HG03460 (cell line): Measurements from ENCODE around the gene PRLR.

ENCODE experiments used
- ATAC-seq: cut with Tn5 transposase; IDR thresholded peaks from one replicate; pipeline ENCODE4 v1.9.1; 2021; ENCODE audit not compliant: unreplicated experiment

PRLR gene

DNA sequence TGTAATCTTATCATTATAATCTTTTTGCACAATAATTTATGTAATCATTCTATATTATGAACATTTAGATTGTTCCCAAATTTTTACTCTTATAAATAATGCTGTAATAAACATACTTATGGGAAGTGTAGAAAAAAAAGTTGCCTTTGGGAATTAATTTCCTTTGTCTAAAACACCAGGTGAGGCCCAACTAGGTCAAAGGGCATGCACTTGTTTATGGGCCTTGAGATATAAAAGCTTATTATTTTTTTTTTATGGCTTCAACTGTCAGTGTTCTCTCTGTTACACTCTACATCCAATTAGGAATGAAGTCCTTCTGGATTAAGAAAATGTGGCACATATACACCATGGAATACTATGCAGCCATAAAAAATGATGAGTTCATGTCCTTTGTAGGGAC is 6.5 kb upstream of the PRLR start:
- no peak for ATAC-seq

DNA sequence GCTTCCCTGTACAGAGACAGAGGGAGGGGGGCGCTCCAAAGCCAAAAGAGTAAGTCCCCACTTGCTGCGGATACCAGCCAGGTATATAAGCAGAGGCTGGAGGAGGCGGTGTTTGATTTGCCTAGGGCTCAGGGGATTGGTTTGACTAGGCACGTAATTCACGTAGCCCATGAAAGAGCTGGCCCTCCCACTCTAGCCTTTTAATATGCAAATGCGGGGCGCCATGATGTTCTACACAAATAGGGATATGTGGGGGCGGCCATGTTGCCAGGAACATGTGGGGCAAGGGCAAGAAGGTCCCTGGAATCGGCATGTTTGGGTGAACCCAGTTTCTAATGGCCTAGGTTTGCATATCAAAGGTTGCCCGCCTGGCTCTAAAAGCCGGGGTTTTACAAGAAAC is 3.3 kb upstream of the PRLR start:
- ATAC-seq, result no peak

DNA sequence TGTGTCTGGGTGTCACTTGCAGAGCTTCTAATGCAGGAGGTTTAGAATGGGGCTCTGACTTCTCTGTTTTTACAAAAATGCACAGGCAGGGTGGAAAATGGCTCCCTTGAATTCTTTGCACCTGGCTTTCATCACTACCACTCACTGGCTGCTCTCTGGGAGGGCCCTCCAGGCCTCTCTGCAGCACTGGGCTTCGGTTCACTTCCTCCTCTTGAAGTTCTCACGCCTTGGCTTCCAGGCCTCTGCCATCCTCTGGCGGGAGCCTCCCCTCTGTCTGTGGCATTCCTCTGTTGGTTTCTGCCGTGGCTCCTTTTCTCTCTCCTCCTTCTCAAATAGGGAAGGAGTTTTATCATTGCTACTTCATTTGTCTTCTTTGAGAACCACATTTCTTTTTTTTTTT is 2.8 kb upstream of the PRLR start:
- ATAC-seq, result no peak

GRCh38 chr5:35232124-35232523 is 1.8 kb upstream of the PRLR start:
- ATAC-seq, result no peak

- peak; percentile 66 for ATAC-seq
Observed at GRCh38 chr5:35229076-35230037, 930 bp downstream of the PRLR start.

GRCh38 chr5:35228310-35228709 is 2.0 kb downstream of the PRLR start:
- no peak for ATAC-seq

GRCh38 chr5:35227720-35228119 is 2.6 kb downstream of the PRLR start:
- ATAC-seq, result no peak

DNA sequence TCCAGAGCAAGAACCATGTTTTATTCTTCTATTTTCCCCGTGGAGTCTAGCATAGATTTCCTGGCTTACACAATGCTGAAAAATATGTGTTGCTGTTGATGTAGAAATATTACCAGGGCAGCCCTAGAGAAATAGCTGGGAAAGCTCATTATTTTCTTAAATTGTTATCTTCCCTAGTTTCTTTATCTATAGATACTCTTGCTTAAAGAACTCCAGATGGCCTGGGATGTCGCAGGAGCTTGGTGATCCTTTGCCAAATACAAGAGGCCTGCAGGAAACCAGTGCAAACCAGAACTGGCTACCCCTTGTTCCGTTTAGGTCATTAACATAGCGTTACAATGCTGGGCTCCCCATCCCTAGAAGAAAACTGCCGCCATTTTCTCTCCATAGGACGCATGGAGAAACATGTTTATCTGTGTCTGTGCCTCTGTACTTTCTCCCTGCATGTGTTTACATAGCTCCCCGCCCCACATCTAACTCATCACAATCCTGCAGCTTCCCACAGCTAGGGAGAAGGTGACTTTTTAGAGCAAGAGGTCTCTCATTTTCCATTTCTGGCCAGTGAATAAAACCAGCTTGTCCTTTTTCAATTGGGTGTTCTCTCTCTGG is 6.4 kb downstream of the PRLR start:
- no peak for ATAC-seq

GRCh38 chr5:35220967-35221366 is 9.3 kb downstream of the PRLR start:
- no peak for ATAC-seq

DNA sequence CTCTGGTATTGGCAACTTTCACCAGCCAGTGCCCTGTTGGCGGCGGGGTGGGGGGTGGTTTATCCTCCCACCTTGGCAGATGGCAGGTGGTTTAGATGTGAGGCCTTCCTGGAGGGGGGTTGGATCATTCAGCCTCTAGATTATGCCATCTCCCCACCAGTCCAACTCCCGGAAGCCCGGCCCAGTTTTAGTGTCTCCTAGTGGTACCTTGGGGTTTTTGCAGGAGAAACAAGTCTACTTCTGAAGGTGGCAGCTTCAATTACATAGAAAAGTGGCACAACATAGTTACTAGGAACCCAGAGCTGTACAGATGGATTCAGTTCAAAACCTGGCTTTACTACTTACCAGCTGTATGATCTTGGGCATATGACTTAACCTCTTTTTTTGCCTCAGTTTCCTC is 11.3 kb downstream of the PRLR start:
- no peak for ATAC-seq

- no peak for ATAC-seq
Observed at GRCh38 chr5:35214051-35214450, 16.2 kb downstream of the PRLR start.

GRCh38 chr5:35213608-35214007 is 16.7 kb downstream of the PRLR start:
- ATAC-seq, result no peak

GRCh38 chr5:35212122-35212982 is 17.9 kb downstream of the PRLR start:
- peak; percentile 71 for ATAC-seq

DNA sequence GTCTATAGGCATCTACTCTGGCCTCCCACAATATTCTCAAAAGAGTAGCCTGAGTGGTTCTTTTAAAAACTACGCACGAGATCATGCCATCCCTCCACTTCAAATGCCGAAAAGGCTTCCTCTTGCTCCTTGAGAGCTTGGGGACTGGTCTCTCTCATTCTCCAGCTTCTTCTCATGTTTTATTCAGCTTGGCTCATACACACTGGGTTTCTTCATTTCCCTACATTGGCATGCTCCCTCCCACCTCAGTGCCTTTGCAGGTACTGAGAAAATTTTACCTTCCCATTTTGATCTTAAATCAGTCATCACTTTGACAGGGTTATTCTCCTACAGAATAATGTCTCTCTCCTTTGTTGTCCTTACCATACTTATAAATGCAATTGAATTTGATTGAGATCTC is 20.4 kb downstream of the PRLR start:
- no peak for ATAC-seq

DNA sequence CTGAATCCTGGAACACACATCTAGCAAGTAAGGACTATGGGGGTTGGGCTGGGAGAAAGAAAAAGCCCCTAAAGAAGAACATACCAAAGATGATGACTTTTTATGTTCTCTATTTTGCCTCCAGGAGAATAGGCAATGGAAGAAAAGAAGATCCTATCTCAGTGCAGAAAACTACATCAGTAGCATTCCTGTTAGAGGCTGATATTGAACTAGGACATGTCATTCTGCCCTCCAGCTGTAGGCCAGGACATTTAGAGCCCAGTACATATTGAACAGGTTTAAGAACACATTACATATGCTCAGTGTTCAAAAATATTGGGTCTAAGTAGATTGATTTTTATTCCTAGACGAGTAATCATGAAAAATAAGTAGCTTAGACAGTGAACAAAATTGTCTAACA is 24.7 kb downstream of the PRLR start:
- no peak for ATAC-seq

DNA sequence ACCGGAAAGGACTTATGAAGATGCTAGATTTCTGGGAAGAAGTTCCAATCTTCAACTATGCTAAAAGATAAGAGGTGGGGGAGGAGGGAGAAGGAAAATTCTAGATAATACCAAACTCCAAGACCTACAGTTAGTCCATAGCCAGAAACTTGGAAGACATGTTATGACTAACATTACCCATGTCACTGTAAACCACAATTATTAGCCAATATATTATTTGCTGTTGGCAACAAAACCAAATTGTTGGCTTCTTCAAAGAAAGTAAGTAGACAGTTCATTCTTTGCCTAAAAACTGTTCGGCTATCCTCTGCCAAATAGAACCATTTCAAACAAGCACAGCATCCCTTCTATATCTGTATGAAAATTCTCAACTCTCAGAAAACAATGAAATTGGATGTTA is 25.1 kb downstream of the PRLR start:
- no peak for ATAC-seq

DNA sequence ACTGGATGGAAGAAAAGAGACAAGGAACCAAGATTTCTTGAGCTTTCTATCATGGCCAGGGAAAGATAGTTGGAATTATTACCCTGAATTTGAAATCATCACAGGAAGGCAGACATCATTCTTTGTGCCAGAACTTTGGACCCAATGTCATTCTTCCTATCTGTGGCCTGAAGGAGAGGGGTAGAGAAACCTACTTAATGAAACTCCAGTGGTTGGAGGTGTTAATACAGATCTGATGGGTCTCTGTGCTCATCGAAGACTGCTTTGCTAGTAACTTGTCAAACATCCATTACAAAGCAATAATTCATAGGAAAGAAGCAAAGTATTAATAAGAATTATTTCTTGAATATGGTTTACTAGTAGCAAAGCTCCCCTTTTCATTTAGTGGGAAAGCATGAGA is 26.9 kb downstream of the PRLR start:
- ATAC-seq, result no peak

DNA sequence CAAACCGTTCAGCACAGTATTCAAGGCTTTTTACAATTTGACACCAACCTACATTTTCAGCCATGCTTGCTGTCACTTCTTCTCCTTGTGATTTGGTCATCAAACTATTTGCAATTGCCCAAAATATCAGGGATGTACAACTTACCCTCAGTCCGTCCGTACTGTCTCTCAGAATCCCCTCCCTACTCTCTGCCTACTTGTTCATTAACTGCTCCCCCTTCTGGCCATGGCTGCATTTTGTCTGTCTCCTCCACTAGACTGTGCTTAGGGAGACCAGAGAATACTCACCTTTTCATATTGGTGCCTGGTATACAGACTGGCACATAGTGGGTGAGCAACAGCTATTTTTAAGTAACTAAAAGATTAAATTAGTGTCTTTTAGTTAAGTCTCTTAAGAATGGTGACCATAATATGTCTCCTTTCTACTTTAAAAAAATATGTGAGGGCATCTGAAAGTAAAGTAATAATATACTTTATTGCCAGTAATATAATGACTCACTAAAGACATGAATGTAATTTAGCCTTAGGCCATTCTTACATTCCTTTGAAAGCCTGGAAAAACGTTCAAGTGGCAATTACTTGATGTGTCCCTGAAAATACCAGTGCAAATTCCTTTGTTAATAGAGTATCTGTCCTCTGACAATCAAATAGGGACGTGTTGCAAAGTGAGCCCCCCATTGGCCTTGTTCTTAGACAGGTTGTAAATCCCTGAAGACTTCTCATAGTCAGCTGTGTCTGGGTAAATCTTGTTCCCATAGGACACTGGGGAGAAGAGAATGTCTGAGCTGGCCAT is 27.8 kb downstream of the PRLR start:
- ATAC-seq, result peak; percentile 71

GRCh38 chr5:35201291-35201690 is 29.0 kb downstream of the PRLR start:
- no peak for ATAC-seq

- ATAC-seq, result no peak
Observed at GRCh38 chr5:35199886-35200285, 30.4 kb downstream of the PRLR start.

GRCh38 chr5:35198686-35199085 is 31.6 kb downstream of the PRLR start:
- no peak for ATAC-seq
